ENCODE data around the gene GARNL3. TPM values are rescaled to one million over a fixed set of nuclear protein-coding genes. Genes with fewer than 3 reads are reported as not detected.

The GARNL3 gene
- total and polyA plus RNA-seq, 8 donors: 0.76 to 35.8 (median 7.5) TPM

DNA sequence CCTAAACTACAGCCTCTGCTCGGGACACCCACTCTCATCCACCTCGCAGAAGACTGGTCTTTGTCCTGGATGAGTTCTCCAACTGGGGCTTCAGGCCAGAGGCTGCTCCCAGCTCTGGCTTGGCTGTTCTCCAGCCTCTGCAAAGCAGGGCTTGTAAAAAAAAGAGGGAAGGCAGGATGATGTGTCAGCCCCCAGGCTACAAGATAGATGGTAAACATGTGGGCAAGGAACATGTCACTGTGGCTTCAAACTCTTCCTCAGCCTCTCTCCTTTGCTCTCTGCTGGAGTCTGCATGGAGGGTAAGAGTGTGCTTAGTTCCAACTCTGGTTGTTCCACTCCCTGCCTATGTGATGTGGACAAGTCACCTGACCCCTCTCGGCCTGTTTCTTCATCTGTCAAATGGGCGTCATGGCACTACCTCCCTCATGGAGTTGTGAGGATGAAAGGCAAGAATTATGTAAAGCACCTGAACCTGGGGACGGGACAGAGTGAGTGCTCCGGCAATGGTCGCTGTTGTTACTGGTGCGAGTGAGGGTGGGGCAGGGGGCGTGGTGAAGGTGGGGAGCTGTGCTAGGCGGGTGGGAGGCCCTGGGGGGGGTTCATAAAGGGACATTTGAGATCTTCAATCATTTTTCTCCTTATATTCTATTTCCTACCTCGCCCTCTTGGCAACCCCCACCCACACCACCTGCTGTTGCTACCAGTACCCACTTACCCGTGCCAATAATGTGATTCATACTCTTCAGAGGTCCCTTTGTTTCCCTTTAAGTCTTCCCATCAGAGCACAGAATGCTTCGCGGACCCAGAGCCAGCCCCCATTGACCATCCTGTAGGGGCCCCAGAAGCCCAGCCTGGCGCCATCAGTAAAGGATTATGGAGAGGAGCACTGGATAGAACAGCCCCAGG, 152.8 kb downstream of the GARNL3 start:
- DNase-seq: no peak
- peak overlapping the region in 2 of 5 donors; percentile 41 to 71 for H3K27ac ChIP-seq
- peaks cover 0 to 3% (median 0%) of the 10 kb centered on the region in 4 donors for H3K36me3 ChIP-seq
- TF ChIP-seq, protein P1, sequence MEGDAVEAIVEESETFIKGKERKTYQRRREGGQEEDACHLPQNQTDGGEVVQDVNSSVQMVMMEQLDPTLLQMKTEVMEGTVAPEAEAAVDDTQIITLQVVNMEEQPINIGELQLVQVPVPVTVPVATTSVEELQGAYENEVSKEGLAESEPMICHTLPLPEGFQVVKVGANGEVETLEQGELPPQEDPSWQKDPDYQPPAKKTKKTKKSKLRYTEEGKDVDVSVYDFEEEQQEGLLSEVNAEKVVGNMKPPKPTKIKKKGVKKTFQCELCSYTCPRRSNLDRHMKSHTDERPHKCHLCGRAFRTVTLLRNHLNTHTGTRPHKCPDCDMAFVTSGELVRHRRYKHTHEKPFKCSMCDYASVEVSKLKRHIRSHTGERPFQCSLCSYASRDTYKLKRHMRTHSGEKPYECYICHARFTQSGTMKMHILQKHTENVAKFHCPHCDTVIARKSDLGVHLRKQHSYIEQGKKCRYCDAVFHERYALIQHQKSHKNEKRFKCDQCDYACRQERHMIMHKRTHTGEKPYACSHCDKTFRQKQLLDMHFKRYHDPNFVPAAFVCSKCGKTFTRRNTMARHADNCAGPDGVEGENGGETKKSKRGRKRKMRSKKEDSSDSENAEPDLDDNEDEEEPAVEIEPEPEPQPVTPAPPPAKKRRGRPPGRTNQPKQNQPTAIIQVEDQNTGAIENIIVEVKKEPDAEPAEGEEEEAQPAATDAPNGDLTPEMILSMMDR (IDR thresholded peaks at IDR 0.05): no peak
- TF ChIP-seq POLR2AphosphoS5 (IDR thresholded peaks at IDR 0.05): peak in 1 of 3 donors; percentile 24
- intact Hi-C loops (cut with DNase I; ENCODE audit: low total_unique reads): loop anchor here (10.0 kb wide), 1 partner anchor 193 kb away; no protein-coding TSS in a partner anchor
- H3K4me3 ChIP-seq: no peak overlapping the region
- no peaks in the 10 kb centered on the region for H3K27me3 ChIP-seq
- 64 to 81% (median 70%) methylated on average over 15 of the region's 15 CpGs for WGBS, 5 donors
- H3K4me1 ChIP-seq: peaks cover 8 to 62% (median 17%) of the 10 kb centered on the region in 4 donors
- no peaks in the 10 kb centered on the region for H3K9me3 ChIP-seq

- Histone ChIP-seq H3K4me3 (no peak overlapping the region), H3K4me1 (peaks cover 15 to 68% (median 24%) of the 10 kb centered on the region in 4 donors), H3K9me3 (no peaks in the 10 kb centered on the region), H3K36me3 (peaks cover 0 to 3% (median 0%) of the 10 kb centered on the region in 4 donors), H3K27me3 (no peaks in the 10 kb centered on the region), H3K27ac (peak overlapping the region in 1 of 5 donors; percentile 71)
- TF ChIP-seq POLR2AphosphoS5 (IDR thresholded peaks at IDR 0.05) (no peak), EP300 (IDR thresholded peaks at IDR 0.05) (no peak), POLR2A (IDR thresholded peaks at IDR 0.05) (no peak)
- TF ChIP-seq, protein P1 (IDR thresholded peaks at IDR 0.05): no peak
- 57 to 77% (median 59%) methylated on average over 6 to 12 of the region's 12 CpGs for WGBS, 5 donors
- intact Hi-C loops (cut with DNase I; ENCODE audit: low total_unique reads): loop anchor here (10.0 kb wide), 1 partner anchor 193 kb away; no protein-coding TSS in a partner anchor
- peak in 1 of 2 donors; percentile 53 for DNase-seq
Measured at GRCh38 chr9:127418037-127418471, 153.5 kb downstream of the GARNL3 start.

DNA sequence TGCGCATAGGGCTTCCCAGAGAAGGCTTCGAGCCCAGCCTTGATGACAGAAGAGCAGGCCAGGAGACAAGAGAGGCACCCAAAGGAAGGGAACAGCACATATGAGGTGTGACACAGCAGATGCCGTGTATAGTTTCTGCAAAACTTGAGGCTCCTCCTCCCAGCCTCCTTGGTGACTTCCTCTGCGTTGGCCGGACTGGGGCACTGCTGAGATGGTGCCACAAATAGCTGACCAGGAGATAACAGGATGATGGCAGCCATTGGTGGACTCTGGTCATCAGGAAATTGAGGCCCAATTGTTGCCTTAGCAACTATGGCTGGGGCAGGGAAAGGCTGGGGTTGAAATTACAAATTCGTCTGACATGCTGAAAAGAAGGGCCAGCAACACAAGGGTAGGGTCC, 154.8 kb downstream of the GARNL3 start:
- H3K27me3 ChIP-seq: no peaks in the 10 kb centered on the region
- no peaks in the 10 kb centered on the region for H3K9me3 ChIP-seq
- WGBS, 5 donors: 82 to 88% (median 84%) methylated on average over 6 of the region's 6 CpGs
- H3K36me3 ChIP-seq: peaks cover 0 to 3% (median 0%) of the 10 kb centered on the region in 4 donors
- no peak for DNase-seq
- peaks cover 18 to 73% (median 30%) of the 10 kb centered on the region in 4 donors for H3K4me1 ChIP-seq
- TF ChIP-seq POLR2A (IDR thresholded peaks at IDR 0.05) (no peak), POLR2AphosphoS5 (IDR thresholded peaks at IDR 0.05) (no peak), EP300 (IDR thresholded peaks at IDR 0.05) (no peak)
- TF ChIP-seq, protein P1 (IDR thresholded peaks at IDR 0.05): no peak
- no peak overlapping the region for H3K4me3 ChIP-seq
- intact Hi-C loops (cut with DNase I; ENCODE audit: low total_unique reads): loop anchor here (10.0 kb wide), 1 partner anchor 195 kb away; no protein-coding TSS in a partner anchor
- H3K27ac ChIP-seq: no peak overlapping the region

GRCh38 chr9:127421057-127421456, 156.5 kb downstream of the GARNL3 start:
- Histone ChIP-seq H3K4me1 (peaks cover 16 to 72% (median 45%) of the 10 kb centered on the region in 4 donors), H3K27me3 (no peaks in the 10 kb centered on the region), H3K36me3 (peaks cover 0 to 3% (median 0%) of the 10 kb centered on the region in 4 donors), H3K4me3 (no peak overlapping the region), H3K27ac (peak overlapping the region in 1 of 5 donors; percentile 92), H3K9me3 (no peaks in the 10 kb centered on the region)
- DNase-seq: no peak
- TF ChIP-seq EP300 (IDR thresholded peaks at IDR 0.05): no peak
- TF ChIP-seq POLR2A (IDR thresholded peaks at IDR 0.05): no peak
- TF ChIP-seq, protein P1 (IDR thresholded peaks at IDR 0.05): no peak
- no peak for TF ChIP-seq POLR2AphosphoS5 (IDR thresholded peaks at IDR 0.05)
- intact Hi-C loops (cut with DNase I; ENCODE audit: low total_unique reads): no loop called here
- 85 to 94% (median 88%) methylated on average over 7 of the region's 7 CpGs for WGBS, 5 donors
